ENCODE data around the gene TUBGCP6. TPM values are rescaled to one million over a fixed set of nuclear protein-coding genes. Genes with fewer than 3 reads are reported as not detected.

Gene TUBGCP6
- total RNA-seq, 1 donor from 2014 or later = 16.9 TPM

GRCh38 chr22:50262973-50263617 lies 18.3 kb upstream of the TUBGCP6 start:
- H3K9me3 Mint-ChIP-seq = peaks cover 2% of the 10 kb centered on the region
- H3K4me1 Mint-ChIP-seq = peaks cover 4% of the 10 kb centered on the region
- Histone ChIP-seq H3K27ac (no peak overlapping the region), H3K4me1 (peaks cover 10% of the 10 kb centered on the region), H3K79me2 (ENCODE audit: low read depth) (no peaks in the 10 kb centered on the region), H3K36me3 (no peaks in the 10 kb centered on the region), H3K4me2 (no peak overlapping the region), H3K27me3 (peaks cover 76% of the 10 kb centered on the region), H3F3A (ENCODE audit: low read depth) (peaks cover 5% of the 10 kb centered on the region), H4K20me1 (ENCODE audit: low read depth) (peaks cover 31% of the 10 kb centered on the region), H3K9me3 (ENCODE audit: low read depth) (no peaks in the 10 kb centered on the region), H3K9ac (no peak overlapping the region), H3K4me3 (no peak overlapping the region), H2AFZ (replicated peaks) (no peak overlapping the region)
- TF ChIP-seq CTCF (IDR thresholded peaks at IDR 0.05) (no peak), EZH2 (IDR thresholded peaks at IDR 0.05) (no peak), EZH2phosphoT487 (IDR thresholded peaks at IDR 0.05) (no peak)
- no peaks in the 10 kb centered on the region for H3K36me3 Mint-ChIP-seq
- DNase-seq (ENCODE audit: low spot score) = no peak
- peaks cover 8% of the 10 kb centered on the region for H3K27me3 Mint-ChIP-seq (ENCODE audit: insufficient read depth, low read depth)
- no peak overlapping the region for H3K4me3 Mint-ChIP-seq
- H3K27ac Mint-ChIP-seq = no peak overlapping the region

GRCh38 chr22:50262460-50262911 lies 17.7 kb upstream of the TUBGCP6 start:
- TF ChIP-seq EZH2phosphoT487 (IDR thresholded peaks at IDR 0.05) = no peak
- no peak for TF ChIP-seq CTCF (IDR thresholded peaks at IDR 0.05)
- TF ChIP-seq EZH2 (IDR thresholded peaks at IDR 0.05) = no peak
- Histone ChIP-seq H3K4me1 (peaks cover 10% of the 10 kb centered on the region), H3K27ac (no peak overlapping the region), H3K4me3 (no peak overlapping the region), H3K79me2 (ENCODE audit: low read depth) (no peaks in the 10 kb centered on the region), H3K27me3 (peaks cover 70% of the 10 kb centered on the region), H3K9me3 (ENCODE audit: low read depth) (no peaks in the 10 kb centered on the region), H3K4me2 (peak overlapping the region; percentile 99), H3K9ac (no peak overlapping the region), H4K20me1 (ENCODE audit: low read depth) (peaks cover 32% of the 10 kb centered on the region), H2AFZ (replicated peaks) (no peak overlapping the region), H3K36me3 (no peaks in the 10 kb centered on the region), H3F3A (ENCODE audit: low read depth) (peaks cover 5% of the 10 kb centered on the region)
- Mint-ChIP-seq H3K27ac (no peak overlapping the region), H3K27me3 (ENCODE audit: insufficient read depth, low read depth) (peaks cover 8% of the 10 kb centered on the region), H3K36me3 (no peaks in the 10 kb centered on the region), H3K4me3 (peak overlapping the region; percentile 85), H3K4me1 (peaks cover 4% of the 10 kb centered on the region), H3K9me3 (peaks cover 2% of the 10 kb centered on the region)
- no peak for DNase-seq (ENCODE audit: low spot score)

GRCh38 chr22:50261615-50262459 lies 17.0 kb upstream of the TUBGCP6 start, which contains the start of gene MAPK12:
MAPK12 (minus strand) TSS chr22:50261683; CDS start chr22:50261509, 174 bp downstream.
- H3K4me1 ChIP-seq = peaks cover 10% of the 10 kb centered on the region
- H3K27ac ChIP-seq = no peak within 1 kb of the TSS
- H3K79me2 ChIP-seq (ENCODE audit: low read depth) = no peaks in the 10 kb centered on the region
- Mint-ChIP-seq H3K4me3 (peak within 1 kb of the TSS; percentile 85), H3K36me3 (no peaks in the 10 kb centered on the region), H3K9me3 (peaks cover 2% of the 10 kb centered on the region), H3K27ac (no peak within 1 kb of the TSS), H3K4me1 (peaks cover 4% of the 10 kb centered on the region), H3K27me3 (ENCODE audit: insufficient read depth, low read depth) (peaks cover 8% of the 10 kb centered on the region)
- peak within 1 kb of the TSS; percentile 99 for H3K4me2 ChIP-seq
- H3F3A ChIP-seq (ENCODE audit: low read depth) = peaks cover 5% of the 10 kb centered on the region
- H3K4me3 ChIP-seq = peak within 1 kb of the TSS; percentile 74
- peak; percentile 87 for DNase-seq (ENCODE audit: low spot score)
- TF ChIP-seq EZH2 (IDR thresholded peaks at IDR 0.05) = no peak
- TF ChIP-seq EZH2phosphoT487 (IDR thresholded peaks at IDR 0.05) = no peak
- TF ChIP-seq CTCF (IDR thresholded peaks at IDR 0.05) = no peak
- H3K36me3 ChIP-seq = no peaks in the 10 kb centered on the region
- no peak within 1 kb of the TSS for H3K9ac ChIP-seq
- H3K27me3 ChIP-seq = peaks cover 64% of the 10 kb centered on the region
- peak within 1 kb of the TSS; percentile 31 for H2AFZ ChIP-seq (replicated peaks)
- H4K20me1 ChIP-seq (ENCODE audit: low read depth) = peaks cover 38% of the 10 kb centered on the region
- H3K9me3 ChIP-seq (ENCODE audit: low read depth) = no peaks in the 10 kb centered on the region

All from neural progenitor cell (in vitro differentiated cells).